ENCODE data around the gene HIP1R.

The HIP1R gene

DNA sequence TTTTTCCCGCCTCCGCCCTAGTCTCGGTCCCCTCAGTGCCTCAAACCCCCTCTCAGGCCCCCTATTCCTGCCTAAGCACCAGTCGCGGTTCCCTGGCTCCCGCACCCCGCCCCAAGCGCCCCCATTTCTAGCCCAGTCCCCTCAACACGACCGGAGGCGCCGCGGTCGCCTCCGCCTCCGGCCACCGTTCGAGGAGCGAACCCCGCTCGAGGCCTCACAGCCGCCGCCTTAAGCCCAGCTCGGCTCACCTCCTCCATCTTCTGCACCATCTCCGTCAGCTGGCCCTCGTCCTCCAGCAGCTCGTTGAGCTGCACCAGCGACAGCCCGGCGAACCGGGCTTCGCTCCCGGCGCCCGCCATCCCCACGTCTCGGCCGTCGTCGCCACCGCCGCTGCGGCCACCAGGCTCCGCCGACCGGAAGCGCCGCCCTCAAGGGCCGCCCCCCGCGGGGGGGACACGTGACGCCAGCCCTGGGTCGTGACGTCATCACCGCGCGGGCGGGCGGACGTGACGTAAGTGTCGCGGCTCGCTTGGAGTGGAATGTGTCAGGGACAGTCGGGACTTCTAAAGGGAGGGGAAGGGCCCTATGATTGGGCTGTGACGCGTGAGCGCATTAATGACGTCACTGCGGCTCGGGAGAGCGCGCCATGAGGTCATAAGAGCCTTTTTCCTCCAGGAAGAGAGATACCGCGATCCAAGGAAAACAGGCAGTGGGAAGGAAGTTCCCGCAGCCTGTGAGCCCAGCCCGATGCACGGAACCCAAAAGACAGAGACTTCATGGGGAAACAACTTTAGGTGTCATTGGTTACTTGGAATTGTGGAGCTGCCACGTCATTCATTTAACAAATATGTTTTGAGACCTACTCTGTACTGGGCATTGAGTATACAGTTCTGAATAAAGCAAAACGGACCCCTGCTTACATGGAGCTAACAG is 60.7 kb downstream of the HIP1R start, which contains the start of gene VPS37B:
TSS of gene VPS37B (minus strand) at position 421 of the 933 bp plus-strand sequence. CDS start at position 359, 62 bp downstream.
- H3K27me3 ChIP-seq (ENCODE audit: insufficient read depth, low read depth), result no peaks in the 10 kb centered on the region
- H4K20me1 ChIP-seq (ENCODE audit: insufficient read depth), result no peaks in the 10 kb centered on the region
- H3K4me3 ChIP-seq (IDR thresholded peaks at IDR 0.05; ENCODE audit: insufficient read depth, low read depth, low read length), result no peak within 1 kb of the TSS
- peak within 1 kb of the TSS; percentile 94 for H3K9ac ChIP-seq
- peak within 1 kb of the TSS; percentile 89 for H3K27ac ChIP-seq
- no peaks in the 10 kb centered on the region for H3K36me3 ChIP-seq (ENCODE audit: insufficient read depth)
- H3K4me1 ChIP-seq (ENCODE audit: low read depth, poor library complexity, severe bottlenecking), result peaks cover 78% of the 10 kb centered on the region
- TF ChIP-seq CTCF (conservative IDR thresholded peaks at IDR 0.05; ENCODE audit: low read depth, low read length), result no peak
- H3K4me2 ChIP-seq, result peak within 1 kb of the TSS; percentile 60
- peaks cover 55% of the 10 kb centered on the region for H3K79me2 ChIP-seq (ENCODE audit: insufficient read depth, low read depth)
- H2AFZ ChIP-seq (ENCODE audit: low read depth), result no peak within 1 kb of the TSS

DNA sequence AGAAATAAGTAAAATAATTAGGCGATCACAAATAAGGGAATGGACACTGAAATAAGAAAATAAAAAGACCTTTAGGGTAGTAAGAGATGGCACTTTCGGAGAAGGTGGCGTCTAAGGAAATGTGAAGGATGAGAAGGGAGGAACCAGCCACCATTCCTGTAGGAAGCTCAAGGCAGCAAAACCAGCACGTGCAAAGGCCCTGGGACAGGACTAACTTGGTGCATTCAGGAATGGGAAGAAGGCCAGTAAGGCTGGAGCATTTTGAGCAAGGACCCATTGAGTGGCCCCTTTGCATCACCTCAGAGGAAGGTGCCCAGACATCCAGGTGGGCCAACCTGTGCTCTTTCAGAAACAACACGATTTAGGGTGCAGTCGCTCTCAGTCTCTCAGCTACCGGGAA is 61.4 kb downstream of the HIP1R start:
- Histone ChIP-seq H4K20me1 (ENCODE audit: insufficient read depth) (no peaks in the 10 kb centered on the region), H3K4me3 (IDR thresholded peaks at IDR 0.05; ENCODE audit: insufficient read depth, low read depth, low read length) (no peak overlapping the region), H3K79me2 (ENCODE audit: insufficient read depth, low read depth) (peaks cover 48% of the 10 kb centered on the region), H3K9ac (no peak overlapping the region), H3K36me3 (ENCODE audit: insufficient read depth) (no peaks in the 10 kb centered on the region), H3K4me2 (no peak overlapping the region), H3K4me1 (ENCODE audit: low read depth, poor library complexity, severe bottlenecking) (peaks cover 78% of the 10 kb centered on the region), H3K27ac (no peak overlapping the region; the same call in 1 of the 2 replicates), H3K27me3 (ENCODE audit: insufficient read depth, low read depth) (no peaks in the 10 kb centered on the region), H2AFZ (ENCODE audit: low read depth) (no peak overlapping the region)
- TF ChIP-seq CTCF (conservative IDR thresholded peaks at IDR 0.05; ENCODE audit: low read depth, low read length), result no peak

- H4K20me1 ChIP-seq (ENCODE audit: insufficient read depth), result no peaks in the 10 kb centered on the region
- H3K27me3 ChIP-seq (ENCODE audit: insufficient read depth, low read depth), result no peaks in the 10 kb centered on the region
- no peak for TF ChIP-seq CTCF (conservative IDR thresholded peaks at IDR 0.05; ENCODE audit: low read depth, low read length)
- peaks cover 16% of the 10 kb centered on the region; the same call in 1 of the 2 replicates for H3K79me2 ChIP-seq (ENCODE audit: insufficient read depth, low read depth)
- H3K4me3 ChIP-seq (IDR thresholded peaks at IDR 0.05; ENCODE audit: insufficient read depth, low read depth, low read length), result no peak overlapping the region
- peak overlapping the region; percentile 89; the same call in 1 of the 2 replicates for H3K27ac ChIP-seq
- H2AFZ ChIP-seq (ENCODE audit: low read depth), result no peak overlapping the region
- no peaks in the 10 kb centered on the region for H3K36me3 ChIP-seq (ENCODE audit: insufficient read depth)
- no peak overlapping the region for H3K9ac ChIP-seq
- H3K4me1 ChIP-seq (ENCODE audit: low read depth, poor library complexity, severe bottlenecking), result peaks cover 55% of the 10 kb centered on the region
- peak overlapping the region; percentile 27 for H3K4me2 ChIP-seq
These were observed 64.6 kb downstream of the HIP1R start for GRCh38 chr12:122899887-122900286.

GRCh38 chr12:122902854-122903692 is 67.8 kb downstream of the HIP1R start:
- no peaks in the 10 kb centered on the region for H3K79me2 ChIP-seq (ENCODE audit: insufficient read depth, low read depth)
- no peak for TF ChIP-seq CTCF (conservative IDR thresholded peaks at IDR 0.05; ENCODE audit: low read depth, low read length)
- H2AFZ ChIP-seq (ENCODE audit: low read depth), result no peak overlapping the region
- peaks cover 41% of the 10 kb centered on the region for H3K4me1 ChIP-seq (ENCODE audit: low read depth, poor library complexity, severe bottlenecking)
- no peaks in the 10 kb centered on the region for H3K36me3 ChIP-seq (ENCODE audit: insufficient read depth)
- no peak overlapping the region for H3K27ac ChIP-seq
- H3K4me3 ChIP-seq (IDR thresholded peaks at IDR 0.05; ENCODE audit: insufficient read depth, low read depth, low read length), result no peak overlapping the region
- no peaks in the 10 kb centered on the region for H4K20me1 ChIP-seq (ENCODE audit: insufficient read depth)
- no peak overlapping the region for H3K4me2 ChIP-seq
- no peaks in the 10 kb centered on the region for H3K27me3 ChIP-seq (ENCODE audit: insufficient read depth, low read depth)
- no peak overlapping the region for H3K9ac ChIP-seq
